Measurements from ENCODE around the gene TSPEAR.
"Not testable (repeated sequence)": the region's sequence is repeated elsewhere in the genome, so short reads cannot be mapped to it uniquely, and the experiment has no call there.

Gene TSPEAR

DNA sequence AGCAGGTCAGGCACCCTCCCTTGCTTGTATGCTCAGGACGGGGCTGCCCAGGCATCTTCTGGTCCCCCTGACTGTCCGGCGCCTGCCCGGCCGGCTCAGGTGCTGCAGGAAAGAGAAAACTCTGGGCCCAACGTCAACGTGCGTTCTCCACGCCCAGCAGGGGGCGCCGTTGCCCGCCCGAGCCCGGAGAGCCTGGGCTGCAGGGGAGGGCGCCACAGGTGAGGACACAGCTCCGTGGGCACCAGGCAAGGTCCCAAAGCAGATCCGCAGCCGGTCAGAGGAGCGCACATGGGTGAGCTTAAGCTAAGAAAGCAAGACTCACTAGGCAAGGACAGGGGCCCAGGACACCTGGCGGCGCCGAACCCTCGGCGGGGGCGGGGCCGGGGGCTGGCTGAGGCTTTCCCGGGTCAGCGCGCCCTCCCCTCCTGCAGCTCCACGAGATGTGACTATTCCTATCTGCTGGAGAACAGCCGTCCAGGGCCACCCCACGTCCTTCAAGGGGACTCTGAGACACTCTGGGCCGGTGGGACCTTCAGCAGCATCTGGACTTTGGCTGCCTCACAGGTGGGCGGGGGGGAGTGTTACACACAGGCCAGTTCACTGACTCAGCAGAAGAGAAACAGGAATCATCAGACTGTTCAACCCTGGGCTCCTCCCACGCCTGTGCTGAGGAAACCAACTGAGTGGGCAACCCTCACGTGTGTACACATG is 200.7 kb downstream of the TSPEAR start:
- peak; percentile 14 for DNase-seq

DNA sequence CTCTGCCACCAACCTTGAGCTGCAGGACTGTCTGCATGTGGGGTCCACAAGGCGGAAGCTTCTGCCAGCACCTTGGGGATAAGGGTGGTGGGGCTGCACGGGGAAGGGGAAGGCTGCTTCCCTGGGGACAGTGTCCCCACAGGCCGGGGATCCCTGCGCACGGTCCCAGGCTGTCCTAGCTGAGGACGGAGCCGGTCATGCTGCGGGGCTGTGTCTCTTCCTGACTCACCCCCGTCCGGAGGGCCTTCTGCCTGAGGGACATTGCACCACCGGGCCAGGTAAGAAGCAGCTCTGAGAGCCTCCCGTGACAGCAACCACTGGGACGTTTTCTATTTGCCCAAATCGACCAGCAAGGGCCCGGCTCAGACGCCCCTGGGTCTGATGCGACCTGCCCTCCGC is 201.3 kb downstream of the TSPEAR start:
- DNase-seq, result no peak

DNA sequence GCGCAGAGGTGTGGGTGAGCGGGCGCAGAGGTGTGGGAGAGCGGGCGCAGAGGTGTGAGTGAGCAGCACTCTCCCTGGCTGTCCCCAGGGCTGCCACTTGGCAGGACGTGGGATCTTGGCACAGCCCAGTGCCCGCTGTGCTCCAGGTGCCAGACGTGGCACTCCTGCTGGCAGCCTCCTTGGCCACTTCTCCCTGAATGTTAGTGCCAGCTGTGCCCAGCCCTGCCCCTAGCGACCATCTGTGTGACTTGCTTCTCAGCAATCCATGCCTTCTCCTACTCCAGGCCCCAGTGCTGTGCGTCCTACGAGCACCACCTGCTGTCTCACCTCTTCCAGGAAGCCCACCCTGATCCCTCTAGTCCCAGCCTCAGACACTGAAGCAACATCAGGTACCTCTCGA is 201.8 kb downstream of the TSPEAR start:
- peak; percentile 13 for DNase-seq

DNA sequence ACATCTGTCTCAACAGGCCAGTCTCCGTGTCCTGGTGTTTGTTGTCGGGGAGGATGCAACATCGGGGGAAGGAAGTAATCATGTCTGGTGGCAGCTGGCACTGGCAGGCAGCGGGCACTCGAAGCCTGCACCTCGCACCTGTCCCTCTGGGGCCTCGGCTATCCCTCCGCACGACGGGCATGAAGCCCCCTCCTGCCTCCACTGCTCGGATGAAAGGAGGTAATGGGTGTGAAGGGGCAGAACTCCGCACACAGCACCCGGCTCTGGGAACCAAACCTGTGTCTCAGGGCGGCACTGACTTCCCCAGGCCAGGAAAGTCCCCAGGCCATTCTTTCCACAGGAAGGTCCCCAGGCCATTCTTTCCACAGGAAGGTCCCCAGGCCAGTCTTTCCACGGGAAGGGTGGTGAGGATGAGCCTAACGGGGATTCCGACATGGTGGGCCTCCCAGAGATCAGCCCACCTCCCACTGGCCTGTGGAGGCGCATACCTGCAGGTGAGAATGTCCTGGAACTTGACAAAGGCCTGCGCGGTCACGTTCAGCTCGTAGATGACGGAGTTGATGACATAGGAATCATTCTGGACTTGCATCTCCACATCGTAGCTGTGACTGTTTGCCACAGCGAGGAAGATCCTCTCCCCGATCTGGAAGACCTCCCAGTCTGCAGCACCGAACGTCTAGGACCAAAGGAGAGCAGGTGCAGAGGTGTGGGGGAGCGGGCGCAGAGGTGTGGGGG is 202.5 kb downstream of the TSPEAR start:
- no peak for DNase-seq

DNA sequence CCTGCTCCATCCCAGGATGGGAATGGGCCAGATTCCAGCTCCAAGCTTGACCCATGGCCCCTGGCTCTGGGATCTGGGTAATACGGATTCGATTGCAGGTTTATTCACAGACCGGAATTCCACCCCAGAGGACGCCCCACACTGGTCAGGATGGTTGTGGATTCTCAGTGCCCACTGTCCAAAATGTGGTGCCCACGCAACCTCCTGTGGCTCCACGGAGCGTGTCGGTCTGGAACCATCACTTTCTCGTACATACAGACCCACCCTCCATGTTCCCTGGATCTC is 203.0 kb downstream of the TSPEAR start:
- DNase-seq, result no peak

DNA sequence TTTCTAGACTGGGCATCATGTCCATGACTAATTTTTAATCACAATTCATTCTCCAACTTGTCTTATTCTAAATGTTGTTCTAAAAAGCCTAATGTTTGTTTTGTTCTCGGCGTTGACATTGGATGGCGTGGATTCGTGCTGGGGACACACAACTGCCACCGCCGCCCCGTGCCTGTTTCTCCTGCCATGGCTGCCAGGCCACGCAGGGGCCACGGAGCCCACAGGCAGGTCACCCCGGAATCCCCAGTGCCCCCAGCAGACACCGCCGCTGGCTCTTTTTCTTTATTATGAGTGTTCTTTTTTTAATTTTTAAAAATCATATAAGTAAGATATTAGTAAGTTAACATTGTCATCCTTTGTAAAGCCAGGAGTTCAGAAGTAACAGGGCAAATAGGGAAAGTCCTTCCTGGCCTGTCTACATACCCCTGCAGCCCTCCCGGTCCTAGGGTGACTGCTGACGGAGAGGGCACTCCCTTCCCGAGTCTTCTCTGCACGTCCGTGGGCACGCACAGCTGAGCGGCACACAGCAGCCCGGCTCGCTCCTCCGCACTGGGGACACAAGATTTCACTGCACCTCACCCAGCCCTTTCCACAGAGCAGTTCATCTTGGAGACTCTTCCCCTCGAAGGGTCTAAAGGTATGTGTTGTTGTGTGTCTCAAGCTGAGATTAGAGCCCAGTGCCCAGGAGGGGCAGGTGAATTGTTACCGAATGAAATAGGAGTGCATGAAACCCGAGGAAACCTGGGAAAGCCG is 203.5 kb downstream of the TSPEAR start:
- no peak for DNase-seq

DNA sequence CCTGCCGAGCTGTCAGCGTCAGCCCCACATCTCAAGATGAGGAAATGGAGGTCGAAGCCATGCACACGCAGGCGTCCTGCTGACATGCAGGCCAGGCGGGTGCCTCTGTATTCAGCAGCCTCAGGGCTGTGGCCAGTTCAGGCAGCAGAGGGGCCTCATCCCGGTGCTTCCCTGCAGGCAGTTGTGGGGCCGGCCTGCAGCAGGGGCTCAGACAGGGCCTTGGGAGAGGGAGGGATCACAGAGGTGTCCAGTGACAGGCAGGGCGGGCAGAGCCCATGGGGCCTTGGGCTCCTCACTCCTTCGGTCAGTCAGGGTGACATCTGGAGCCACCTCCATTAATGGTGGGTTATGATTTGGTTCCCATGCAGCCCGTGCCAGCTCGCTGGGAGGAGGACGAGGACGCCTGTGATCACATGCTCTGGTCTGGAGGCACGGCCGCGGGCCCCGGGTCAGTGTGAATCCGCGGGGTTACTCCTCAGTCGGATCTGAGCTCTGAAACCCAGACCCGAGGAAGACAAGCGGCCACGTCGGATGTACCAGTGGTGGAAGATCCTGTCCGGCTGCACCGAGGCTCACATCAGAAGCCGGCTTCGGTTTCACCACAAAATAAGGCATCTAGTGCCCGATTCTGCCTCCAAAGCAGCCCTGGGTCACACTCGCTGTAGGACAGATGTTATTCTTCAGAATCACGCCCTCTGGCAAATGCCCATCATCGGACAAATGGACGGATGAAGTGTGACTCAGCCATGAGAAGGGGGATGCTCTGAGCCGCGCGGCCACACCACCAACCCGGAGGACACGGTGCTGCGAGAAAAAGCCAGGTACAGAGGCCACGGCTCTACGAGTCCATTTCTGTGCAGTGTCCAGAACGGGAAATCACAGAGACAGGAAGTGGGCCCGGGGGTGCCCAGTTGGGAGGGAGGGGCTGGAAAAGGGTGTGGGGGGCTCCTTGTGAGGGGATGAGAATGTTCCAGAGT is 204.8 kb downstream of the TSPEAR start:
- no peak for DNase-seq

DNA sequence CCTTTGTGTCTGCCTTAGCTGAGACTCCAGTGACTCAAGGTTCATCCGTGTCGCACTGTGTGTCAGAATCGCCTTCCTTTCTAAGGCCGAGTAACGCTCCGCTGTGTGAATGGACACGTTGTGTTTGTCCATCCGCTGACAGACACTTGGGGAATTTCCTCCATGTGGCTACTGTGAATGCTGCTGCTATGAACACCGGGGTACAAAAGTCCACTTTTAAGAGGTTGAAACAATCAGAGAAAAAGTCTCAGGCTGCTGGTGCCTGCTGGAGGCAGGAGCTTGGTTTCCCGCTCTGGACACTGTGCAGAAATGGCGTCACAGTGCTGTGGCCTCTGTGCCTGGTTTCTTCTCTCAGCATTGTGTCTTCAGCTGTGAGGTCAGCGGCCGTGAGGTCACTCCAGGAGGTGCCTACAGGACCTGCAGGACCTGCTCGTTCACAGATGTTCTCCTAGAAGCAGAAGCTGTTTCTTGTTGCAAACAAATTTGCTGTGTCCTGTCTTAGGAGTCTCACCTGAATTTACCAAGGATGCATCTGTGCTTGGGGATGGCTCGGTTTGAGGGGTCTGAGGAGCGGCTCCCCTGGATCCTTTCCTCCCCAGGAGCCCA is 205.6 kb downstream of the TSPEAR start:
- DNase-seq, result no peak

DNA sequence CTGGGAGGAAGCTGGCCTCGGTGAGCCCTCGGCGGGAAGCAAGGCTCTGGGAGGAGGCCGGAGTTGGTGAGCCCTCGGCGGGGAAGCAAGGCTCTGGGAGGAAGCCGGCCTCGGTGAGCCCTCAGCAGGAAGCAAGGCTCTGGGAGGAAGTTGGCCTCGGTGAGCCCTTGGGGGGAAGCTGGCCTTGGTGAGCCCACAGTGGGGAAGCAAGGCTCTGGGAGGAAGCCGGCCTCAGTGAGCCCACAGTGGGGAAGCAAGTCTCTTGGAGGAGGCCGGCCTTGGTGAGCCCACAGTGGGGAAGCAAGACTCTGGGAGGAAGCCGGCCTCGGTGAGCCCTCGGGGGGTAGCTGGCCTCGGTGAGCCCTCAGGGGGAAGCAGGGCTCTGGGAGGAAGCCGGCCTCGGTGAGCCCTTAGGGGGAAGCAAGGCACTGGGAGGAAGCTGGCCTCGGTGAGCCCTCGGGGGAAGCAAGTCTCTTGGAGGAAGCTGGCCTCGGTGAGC is 207.4 kb downstream of the TSPEAR start:
- no peak for DNase-seq

DNA sequence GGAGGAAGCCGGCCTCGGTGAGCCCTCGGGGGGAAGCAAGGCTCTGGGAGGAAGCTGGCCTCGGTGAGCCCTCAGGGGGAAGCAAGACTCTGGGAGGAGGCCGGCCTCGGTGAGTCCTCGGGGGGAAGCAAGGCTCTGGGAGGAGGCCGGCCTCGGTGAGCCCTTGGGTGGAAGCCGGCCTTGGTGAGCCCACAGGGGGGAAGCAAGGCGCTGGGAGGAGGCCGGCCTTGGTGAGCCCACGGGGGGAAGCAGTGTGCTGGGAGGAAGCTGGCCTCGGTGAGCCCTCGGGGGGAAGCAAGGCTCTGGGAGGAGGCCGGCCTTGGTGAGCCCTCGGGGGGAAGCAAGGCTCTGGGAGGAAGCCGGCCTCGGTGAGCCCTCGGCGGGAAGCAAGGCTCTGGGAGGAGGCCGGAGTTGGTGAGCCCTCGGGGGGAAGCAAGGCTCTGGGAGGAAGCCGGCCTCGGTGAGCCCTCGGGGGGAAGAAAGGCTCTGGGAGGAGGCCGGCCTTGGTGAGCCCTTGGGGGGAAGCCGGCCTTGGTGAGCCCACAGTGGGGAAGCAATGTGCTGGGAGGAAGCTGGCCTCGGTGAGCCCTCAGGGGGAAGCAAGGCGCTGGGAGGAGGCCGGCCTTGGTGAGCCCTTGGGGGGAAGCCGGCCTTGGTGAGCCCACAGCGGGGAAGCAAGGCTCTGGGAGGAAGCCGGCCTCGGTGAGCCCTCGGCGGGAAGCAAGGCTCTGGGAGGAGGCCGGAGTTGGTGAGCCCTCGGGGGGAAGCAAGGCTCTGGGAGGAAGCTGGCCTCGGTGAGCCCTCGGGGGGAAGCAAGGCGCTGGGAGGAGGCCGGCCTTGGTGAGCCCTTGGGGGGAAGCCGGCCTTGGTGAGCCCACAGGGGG is 208.1 kb downstream of the TSPEAR start:
- not testable (repeated sequence) for DNase-seq

DNA sequence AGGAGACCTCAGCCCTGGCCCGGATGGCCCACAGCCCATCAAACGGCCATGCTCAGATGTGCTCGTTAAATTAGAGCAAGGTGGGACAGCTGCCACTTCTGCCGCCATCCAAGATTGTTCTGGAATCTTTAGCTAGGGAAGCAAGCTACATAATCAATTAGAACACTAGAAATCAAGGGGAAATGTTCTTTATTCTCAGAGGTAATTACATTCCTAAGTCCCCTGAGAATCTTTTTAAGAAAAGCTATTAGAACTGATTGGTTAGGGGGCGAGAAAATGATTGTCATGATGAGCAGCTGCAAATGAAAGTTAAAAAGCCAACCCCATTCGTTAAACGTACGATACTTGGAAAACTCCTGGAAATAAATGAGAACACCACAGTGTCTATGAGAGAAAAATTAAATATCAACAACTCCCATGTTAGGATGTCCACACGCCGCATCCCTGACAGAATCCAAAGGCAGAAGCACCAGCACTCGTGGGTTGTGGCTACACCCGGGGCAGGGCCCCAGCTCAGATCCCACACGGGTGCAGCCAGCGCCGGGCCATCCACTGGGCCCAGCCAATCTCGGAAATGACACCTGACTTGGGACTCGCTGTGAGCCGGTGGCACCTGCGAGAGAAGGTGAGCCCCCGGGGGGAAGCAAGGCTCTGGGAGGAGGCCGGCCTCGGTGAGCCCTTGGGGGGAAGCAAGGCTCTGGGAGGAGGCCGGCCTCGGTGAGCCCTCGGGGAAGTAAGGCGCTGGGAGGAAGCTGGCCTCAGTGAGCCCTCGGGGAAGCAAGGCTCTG is 209.0 kb downstream of the TSPEAR start:
- DNase-seq, result no peak

DNA sequence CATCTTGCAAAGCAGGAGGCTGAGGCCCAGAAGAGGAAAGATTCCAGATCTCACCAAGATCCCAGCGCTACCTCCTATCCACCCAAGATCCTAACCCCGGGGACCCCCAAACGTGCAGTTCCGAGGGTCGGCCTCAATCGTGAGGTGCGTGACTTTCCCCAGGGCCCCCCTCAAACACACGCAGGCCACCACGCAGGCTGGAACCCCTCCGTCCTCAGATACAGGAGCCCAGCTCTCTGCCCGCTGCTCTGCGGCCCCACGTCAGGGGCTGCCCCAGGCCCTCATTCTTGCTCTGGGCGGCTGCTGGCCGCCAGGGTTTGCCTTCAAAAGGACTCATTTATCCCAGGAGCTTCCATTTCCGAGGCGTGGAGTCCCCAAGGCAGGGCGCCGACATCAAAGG is 211.3 kb downstream of the TSPEAR start:
- no peak for DNase-seq

DNA sequence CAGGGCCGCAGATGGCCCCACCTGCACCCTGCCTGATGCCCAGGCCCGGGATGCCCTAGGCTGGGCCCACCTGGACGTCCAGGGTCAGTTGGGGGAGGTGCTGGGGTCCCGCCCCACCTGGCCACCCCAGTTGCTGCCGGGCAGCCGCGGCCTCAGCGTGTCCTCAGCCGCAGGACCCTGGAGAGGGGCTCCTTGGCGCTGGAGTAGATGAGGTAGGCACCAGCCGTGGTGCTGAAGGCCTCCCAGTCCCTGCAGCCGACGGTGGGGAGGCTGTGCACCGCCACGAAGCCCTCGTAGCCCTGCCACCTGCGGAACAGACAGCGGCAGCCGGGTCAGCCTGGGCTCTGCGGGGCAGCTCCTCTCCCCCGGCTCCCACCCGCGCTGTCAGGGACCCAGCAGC is 211.7 kb downstream of the TSPEAR start:
- DNase-seq, result no peak

DNA sequence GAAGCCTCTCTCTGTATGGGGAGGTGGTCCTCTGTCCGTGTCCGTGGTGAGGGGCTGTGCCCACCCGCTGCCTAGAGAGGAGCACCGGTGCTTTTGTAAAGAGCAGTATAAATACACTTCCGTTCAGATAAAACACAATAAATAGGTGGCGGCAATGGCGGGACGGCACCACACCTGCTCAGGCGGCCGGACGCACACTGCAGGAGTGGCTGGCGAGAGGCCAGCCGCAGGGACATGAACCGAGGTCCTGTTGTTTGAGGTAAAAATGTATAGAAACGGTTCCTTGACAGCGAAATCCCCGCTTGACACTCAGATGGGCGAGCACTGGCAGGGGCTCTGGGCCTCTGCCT is 212.2 kb downstream of the TSPEAR start:
- no peak for DNase-seq

DNA sequence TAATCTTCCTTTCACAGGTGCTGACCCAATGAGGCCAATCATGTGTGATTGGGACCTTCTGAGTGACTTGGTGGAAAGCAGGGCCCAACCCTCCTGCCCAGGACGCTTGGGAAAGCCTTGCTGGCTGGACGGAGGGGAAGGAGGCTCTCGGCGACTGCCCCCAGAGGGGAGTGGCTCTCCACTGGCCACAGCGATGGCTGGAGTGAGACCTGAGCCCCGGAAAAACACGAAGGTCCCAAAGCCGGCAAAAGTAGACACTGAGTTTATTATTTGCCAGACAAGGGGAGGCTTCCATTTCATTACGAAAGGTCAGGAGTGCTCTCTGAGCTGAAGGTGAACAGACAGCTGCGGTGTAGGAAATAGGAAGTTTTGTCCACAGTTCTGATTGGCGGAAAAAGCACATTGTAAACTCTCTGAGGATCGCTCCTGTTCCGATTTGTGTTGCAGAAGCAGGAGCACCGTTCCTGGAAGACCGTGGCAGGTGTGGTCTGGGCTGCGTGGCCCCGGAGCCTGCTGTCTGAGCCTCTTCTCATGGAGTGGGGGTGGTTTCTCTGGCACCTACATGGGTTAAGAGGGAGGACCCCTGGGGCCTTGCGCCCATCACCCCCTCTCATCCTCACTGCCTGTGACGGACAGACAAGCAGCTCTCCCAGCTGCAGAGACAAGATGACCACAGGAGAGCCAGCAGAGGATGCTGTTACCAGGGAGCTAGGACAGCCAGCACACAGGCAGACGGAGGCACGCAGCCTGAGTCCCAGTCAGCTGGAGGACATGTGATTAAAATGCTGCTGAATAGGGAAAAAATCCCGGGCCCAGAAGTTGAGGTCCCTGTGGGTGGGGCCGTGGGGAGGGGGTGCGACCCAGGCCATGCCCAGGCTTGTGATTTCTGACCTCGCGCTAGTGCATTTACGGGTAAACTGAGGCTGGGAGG is 212.8 kb downstream of the TSPEAR start:
- DNase-seq, result no peak

DNA sequence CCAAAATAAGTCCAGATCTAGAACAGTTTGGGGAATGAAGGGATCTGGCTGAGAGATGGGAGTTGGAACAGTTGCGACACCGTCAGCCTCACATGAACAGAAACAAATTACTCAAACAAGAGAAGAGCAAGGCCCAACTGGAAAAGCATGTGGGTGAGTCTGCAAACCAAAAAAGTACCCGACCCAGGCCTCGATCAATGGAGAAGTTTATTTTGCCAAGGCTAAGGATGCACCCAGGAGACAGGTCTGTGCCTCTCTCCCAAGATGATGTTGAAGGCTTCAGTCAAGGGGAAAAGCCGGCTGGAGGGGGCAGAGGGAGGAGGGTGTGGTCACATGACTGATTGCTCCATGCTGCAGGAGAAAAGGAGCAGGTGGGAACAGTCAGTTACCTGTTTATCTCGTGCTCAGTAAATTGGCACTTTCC is 213.7 kb downstream of the TSPEAR start:
- DNase-seq, result no peak

DNA sequence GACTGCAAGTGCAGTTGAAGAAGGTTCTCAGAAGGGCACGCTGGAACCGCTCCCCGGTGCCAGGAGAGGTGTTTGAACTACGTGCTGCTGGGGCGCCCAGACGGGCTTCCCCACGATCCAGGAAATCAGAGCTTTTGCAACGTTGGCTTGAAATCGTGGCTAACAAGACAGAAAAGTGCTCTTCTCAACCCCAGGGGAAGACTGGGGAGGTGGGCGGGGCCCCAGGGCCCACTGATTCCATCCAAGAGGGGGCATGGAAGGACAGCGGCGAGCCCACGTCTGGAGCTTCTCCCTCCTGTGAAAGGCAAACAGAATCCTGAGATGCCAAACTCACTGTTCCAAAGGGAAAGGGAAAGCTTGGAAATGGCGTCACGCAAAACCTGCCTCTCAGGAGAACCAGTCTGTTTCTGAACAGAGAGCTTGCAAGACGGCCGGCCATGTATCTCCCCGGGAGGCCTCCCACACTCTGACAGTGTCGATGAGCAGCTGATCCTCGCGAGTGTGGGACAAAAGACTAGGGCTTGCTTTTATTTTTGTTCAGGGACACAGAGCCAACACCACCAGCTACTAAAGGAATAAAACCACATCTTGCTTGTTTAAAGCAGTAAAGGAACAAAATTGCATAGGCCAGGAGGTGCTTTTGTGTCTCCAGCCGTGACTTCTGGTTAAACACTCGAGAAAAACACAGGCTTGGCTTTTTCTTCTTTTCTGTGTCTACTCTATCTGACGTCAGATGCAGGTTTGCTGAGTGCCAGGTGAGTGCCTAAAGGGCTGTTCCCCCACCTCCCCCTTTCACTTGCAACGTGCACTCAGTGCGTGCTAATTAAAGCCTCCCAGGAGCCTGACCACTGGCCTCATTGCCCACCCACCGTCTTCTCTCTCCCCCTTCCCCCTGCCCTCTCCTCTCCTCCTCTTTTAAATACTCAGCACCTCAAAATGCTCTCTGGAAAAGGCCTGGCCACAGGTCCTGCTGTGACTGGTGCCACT is 214.5 kb downstream of the TSPEAR start:
- peak; percentile 1 for DNase-seq
